ENCODE results near the gene TFPI2.

Gene TFPI2

GRCh38 chr7:93843260-93843659 lies 47.3 kb downstream of the TFPI2 start:
- no peak overlapping the region for H3K4me3 ChIP-seq (ENCODE audit: low read length)
- no peak for TF ChIP-seq CTCF (conservative IDR thresholded peaks at IDR 0.05; ENCODE audit: low read length)
- DNase-seq (ENCODE audit: low read depth) = peak; percentile 69

GRCh38 chr7:93838966-93839365 lies 51.6 kb downstream of the TFPI2 start:
- peak; percentile 5 for DNase-seq (ENCODE audit: low read depth)
- no peak for TF ChIP-seq CTCF (conservative IDR thresholded peaks at IDR 0.05; ENCODE audit: low read length)
- H3K4me3 ChIP-seq (ENCODE audit: low read length) = no peak overlapping the region

GRCh38 chr7:93837245-93837644 lies 53.3 kb downstream of the TFPI2 start:
- no peak overlapping the region for H3K4me3 ChIP-seq (ENCODE audit: low read length)
- TF ChIP-seq CTCF (conservative IDR thresholded peaks at IDR 0.05; ENCODE audit: low read length) = no peak
- no peak for DNase-seq (ENCODE audit: low read depth)

- TF ChIP-seq CTCF (conservative IDR thresholded peaks at IDR 0.05; ENCODE audit: low read length) = no peak
- peak; percentile 36 for DNase-seq (ENCODE audit: low read depth)
- H3K4me3 ChIP-seq (ENCODE audit: low read length) = no peak overlapping the region
Measured at GRCh38 chr7:93836116-93836515, 54.4 kb downstream of the TFPI2 start.

- H3K4me3 ChIP-seq (ENCODE audit: low read length) = no peak overlapping the region
- peak; percentile 38 for DNase-seq (ENCODE audit: low read depth)
- no peak for TF ChIP-seq CTCF (conservative IDR thresholded peaks at IDR 0.05; ENCODE audit: low read length)
Measured at GRCh38 chr7:93835702-93836101, 54.9 kb downstream of the TFPI2 start.

Measured in AG10803 (cell line).